Left lobe of liver (tissue), 2 donors: Measurements from ENCODE around the gene LRCH3. TPM values are rescaled to one million over a fixed set of nuclear protein-coding genes. Genes with fewer than 3 reads are reported as not detected.
A peak's percentile ranks its signal among the peaks of the same experiment; 100 is the strongest.

ENCODE experiments used
- ATAC-seq: fragments of 200-7000 bp; cut with Tn5 transposase; one replicate; pipeline ENCODE4 v1.9.1; 2020; ENCODE audit warnings: mild to moderate bottlenecking, moderate library complexity
- DNase-seq: peaks from one replicate; pipeline ENCODE4 v3.0.0-alpha.2; 2020; ENCODE audit warnings: low spot score
- total RNA-seq: library from RNA; stranded (reverse); gene quantifications from one replicate; pipeline ENCODE4 v1.2.1, GENCODE V29; 2021
- donor health status: DM: no; HTN: no; CAD: no; lungs with moderate emphysema.
- donor health status: DM: no; HTN: yes; CAD: no.

Gene LRCH3
- total RNA-seq, 1 donor from 2014 or later: 19.2 TPM

DNA sequence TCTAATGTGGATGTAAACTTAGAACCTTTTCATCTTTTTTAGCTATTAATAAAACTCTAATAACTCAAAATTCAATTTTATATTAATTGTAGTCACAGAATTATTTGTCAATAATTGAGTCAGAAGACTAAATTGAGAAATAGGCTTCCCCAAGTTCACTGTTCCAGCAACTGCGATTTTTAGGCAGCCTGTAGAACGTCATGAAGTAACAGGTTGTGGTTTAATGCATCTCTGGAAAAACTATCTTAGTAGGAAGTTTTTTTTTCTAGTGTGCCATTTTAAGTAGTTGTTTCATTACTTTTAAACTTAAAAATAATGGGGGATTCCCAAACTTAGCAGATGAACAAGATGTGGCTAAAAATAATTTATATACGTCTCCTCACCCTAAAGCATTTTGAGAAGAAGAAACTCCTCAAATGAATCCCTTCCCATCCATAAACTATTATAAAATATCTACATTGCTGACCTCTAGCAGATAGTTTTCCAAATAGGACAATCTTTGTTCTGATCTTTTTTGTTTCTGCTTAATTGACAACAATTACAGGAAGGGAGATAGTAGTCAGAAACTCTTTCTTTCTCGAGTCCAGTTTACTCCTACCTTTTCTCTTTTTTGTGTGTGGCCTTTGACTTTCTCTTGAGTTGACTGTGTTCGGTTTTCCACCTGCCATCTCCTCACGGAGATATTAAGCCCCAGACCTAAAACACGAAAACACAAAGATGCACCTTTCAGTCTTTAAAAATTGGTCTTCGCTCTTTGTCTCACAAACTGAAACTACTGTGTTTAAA lies 43.1 kb downstream of the LRCH3 start:
- DNase-seq: no peak
- no peak for ATAC-seq

DNA sequence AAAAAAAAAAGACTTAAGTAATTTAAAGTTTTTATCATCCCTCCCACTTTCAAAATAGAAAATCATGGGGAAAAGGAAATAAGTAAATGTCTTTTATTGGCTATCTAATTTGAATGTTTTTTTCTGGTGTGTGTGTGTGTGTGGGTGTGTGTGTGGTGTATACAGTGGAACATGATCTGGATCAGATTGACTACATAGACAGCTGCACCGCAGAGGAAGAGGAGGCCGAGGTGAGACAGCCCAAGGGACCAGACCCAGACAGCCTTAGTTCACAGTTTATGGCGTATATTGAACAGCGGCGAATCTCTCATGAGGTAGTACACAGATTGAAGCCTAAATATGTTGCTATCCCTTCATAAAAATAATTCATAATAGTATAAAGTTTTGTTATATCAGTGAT lies 44.5 kb downstream of the LRCH3 start:
- ATAC-seq: no peak

DNA sequence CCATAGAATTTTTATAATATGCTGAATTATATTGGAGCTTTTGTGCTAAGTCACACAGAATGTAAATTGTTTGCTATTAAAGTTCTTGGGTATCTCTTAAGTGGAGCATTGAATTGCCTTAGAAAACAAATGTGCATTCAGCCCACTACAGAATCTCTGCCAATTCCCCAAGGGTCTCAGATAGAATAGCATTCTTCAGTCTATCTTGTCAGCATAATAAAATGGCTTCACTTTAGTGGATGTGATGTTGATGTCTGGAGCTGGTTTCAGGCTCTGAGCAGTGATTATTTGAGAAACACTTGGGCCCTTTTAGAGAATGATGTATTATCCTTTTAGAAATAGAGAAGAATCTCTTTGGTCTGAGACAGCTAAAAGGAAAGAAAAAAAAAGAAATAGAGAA lies 45.2 kb downstream of the LRCH3 start:
- ATAC-seq: no peak
- DNase-seq: no peak

More for the DNA sequence above, 44.5 kb downstream of the LRCH3 start:
- DNase-seq: no peak

DNA sequence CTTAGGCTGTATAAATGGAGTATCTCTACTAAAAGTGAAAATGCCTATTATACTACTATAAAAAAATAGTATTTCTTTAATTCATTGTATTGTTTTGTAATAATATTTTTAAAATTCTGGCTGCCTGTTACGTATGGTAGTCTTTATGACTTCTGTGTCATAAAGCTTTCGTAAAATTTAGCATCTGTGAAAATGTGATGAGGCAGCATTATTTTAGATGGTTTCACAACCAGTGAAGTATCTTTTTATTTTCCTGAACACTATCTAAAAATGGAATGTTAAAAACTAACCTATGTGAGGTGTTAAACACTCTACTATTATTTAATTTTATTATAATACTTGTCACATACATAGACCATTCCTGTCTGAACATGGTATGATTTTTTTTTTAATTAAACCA lies 46.2 kb downstream of the LRCH3 start:
- DNase-seq (no peak), ATAC-seq (no peak)

DNA sequence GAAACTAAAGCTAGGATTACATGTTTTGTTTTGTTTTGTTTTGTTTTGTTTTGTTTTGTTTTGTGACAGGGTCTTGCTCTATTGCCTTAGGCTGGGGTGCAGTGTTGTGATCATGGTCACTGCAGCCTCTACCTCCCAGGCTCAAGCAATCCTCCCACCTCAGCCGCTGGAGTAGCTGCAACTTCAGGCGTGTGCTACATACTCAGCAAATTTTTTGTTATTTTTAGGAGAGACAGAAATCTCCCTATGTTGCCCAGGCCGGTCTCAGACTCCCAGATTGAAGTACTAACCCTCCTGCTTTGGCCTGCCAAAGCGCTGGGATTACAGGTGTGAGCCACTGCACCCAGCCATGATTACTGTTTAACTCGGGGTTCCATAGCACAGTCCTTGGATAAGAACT lies 50.7 kb downstream of the LRCH3 start:
- ATAC-seq: no peak
- DNase-seq: no peak

DNA sequence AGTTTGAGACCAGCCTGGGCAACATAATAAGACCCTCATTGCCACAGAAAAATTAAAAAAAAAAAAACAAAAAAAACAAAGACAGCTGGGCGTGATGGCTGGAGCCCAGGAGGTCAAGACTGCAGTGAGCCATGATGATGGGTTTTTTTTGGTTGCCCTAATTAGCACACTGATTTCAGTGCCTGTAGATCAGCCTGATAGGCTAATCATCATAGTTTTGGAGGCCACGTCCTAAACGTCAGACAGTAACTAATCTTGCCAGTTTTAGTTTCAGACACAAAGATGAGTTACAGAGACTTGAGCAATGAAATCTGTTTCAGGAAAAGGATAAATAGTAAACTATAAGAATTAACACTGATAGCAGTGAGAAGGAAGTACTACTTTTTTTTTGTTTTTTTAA lies 55.4 kb downstream of the LRCH3 start:
- DNase-seq (no peak), ATAC-seq (no peak)

DNA sequence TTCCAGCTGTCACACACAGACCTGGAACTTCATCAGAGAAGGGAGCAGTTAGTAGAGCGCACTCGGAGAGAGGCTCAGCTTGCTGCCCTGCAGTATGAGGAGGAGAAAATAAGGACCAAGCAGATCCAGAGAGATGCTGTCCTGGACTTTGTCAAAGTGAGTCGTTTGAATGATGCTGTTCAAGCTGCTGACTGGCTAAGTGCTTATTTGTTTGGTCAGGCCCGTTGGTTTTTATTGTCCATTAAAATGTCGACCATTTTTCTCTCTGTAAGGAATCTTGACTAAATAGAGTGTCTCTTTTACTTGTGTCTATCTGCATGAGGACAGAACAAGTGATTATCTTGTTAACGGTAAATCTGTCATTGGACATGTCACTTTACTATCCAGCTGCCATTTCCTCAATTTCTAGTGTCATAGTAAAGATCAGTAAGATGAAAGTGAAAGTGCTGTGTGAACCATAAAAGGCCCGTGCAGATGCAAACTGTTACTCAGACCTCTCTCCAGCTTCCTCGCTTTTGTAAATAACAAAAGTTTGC lies 56.9 kb downstream of the LRCH3 start:
- ATAC-seq (peak; percentile 89), DNase-seq (no peak)

DNA sequence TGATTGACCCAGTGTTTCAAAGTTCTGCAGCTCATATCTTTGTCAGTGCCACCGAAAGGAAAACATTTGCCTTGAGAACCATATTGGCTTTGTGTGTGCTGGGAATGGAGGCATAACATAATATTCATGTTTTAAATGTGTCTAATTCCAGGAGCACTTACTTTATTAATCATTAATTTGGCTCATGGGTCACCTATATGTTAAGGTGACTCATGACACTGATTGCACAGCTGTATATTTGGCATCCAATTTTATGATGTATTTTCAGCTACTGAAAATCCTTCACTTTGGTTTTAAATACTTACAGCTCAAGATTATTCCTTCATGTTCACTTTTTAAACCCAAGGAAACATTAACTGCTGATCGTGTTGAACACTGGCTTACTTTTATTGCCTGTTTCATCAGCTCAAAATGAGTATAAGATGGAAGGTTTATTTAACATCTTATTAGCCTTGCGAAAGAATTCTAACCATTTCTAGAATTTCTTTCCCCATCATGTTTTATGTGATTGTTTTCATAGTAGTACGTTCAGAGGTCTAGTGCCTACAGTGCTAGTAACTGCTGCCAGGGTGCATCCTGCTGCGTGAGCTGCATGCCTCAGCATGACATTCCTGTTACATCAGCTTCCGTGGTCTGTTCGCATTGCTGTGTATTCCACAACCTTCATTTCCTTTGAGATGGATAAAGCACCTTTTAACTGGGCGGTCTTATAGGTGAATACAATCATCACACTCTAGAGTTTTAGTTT lies 63.7 kb downstream of the LRCH3 start:
- DNase-seq (no peak), ATAC-seq (no peak)

DNA sequence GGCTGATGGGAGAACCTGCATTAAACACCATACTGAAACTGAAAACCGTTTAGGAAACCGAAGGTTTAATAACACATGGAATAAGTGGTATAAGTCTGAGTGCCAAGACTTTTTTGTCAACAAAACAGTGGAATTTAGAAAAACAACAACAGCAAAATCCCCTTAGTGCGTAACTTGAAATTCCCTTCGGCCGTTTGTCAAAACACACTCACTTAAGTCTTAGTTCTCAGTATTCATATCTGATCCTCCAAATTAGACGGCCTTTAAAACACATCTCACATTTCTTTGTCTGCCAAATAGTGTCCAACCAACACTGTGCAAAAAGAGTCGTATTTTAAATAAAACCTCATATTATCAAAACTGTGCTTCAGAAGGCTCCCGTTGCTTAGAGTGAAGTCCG lies 64.5 kb downstream of the LRCH3 start:
- DNase-seq (no peak), ATAC-seq (no peak)

DNA sequence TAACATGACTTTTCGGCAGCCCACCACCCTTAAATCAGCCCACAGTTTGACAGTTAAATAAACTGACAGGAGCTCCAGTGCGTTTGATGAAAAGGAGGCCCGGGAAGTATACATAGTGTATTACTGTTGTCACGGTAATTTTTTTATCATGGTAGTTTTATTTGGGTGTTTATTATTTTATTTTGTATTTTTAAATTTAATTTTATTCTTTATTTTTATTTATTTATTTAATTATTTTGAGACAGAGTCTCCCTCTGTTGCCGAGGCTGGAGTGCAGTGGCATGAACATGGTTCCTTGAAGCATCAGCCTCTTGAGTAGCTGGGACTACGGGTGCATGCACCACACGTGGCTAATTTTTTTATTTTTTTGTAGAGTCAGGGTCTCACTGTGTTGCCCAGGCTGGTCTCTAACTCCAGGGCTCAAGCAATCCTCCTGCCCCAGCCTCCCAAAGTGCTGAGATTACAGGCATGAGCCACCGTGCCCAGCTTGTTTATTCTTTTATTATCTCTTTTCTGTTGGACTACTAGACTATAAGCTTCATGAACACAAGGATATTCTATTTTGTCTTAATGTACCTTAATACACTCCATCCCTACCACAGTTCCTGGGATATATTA lies 65.3 kb downstream of the LRCH3 start:
- ATAC-seq: no peak
- DNase-seq: no peak

DNA sequence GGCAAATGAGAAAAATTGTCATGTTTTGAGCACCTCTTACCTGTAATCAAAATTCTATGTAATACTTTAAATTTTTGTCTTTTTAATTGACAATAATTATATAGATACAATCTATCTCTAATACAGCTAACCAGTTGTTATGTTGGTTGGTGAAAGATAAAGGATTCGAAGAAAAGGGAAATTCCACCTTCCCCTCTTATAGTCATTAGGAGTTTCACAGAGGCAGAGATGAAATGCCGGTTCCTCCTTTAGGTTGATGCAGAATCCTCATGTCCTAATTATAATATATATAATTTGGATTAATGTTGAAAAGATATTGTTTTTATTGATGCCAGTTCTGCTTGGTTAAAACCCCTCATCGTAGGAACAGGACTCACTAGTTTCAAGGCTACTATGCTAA lies 67.1 kb downstream of the LRCH3 start:
- ATAC-seq: no peak
- no peak for DNase-seq

DNA sequence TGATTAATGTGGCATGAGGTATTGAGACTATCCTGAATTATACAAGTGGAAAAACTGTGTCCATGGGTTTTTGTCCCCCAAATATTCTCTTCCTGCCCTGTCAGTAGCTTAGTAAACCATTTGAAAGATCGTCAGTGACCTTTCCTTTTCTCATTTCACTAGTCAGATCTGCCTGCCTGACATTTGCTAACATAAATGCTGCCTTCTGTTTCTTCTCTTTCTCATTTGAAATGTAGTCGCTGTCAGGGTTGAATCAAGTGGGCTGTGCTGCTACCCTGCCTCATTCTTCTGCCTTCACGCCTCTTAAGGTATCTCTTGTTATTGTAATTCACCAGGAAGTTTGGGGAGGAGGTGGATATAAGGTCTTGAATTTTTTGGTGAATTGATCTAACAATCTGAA lies 67.5 kb downstream of the LRCH3 start:
- DNase-seq (no peak), ATAC-seq (no peak)

DNA sequence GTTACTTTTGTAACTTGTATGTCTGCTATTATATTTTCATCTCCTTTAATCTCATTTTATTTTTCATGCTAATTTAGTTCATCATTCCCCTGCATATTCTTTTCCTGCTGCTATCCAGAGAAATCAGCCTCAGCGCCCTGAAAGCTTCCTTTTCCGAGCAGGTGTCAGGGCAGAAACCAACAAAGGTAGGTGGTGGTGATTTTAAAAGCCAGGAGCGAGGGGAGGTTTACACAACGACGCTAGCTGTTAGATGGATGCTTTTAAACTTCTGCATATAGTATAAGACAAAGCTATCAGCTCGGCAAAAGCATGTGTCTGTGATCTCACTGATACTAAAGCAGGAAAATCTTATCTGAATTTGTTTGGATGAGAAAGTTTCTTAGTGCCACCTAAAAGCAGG lies 75.0 kb downstream of the LRCH3 start:
- DNase-seq: no peak
- ATAC-seq: no peak

DNA sequence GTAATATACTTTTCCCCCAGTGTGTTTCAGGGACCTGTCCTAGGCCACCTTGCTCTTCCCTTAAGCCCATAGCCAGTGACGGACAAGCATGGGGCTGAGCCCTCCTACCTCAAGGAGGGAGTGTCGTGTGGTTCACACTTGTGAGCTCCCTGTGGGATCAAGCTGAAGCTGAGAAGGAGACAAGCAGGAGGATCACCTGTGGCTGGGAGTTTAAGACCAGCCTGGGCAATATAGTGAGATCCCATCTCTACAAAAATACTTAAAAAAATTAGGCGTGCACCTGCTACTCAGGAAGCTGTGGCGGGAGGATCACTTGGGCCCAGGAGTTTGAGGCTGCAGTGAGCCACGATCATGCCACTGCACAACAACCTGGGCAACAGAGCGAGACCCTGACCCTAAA lies 82.3 kb downstream of the LRCH3 start:
- no peak for DNase-seq

DNA sequence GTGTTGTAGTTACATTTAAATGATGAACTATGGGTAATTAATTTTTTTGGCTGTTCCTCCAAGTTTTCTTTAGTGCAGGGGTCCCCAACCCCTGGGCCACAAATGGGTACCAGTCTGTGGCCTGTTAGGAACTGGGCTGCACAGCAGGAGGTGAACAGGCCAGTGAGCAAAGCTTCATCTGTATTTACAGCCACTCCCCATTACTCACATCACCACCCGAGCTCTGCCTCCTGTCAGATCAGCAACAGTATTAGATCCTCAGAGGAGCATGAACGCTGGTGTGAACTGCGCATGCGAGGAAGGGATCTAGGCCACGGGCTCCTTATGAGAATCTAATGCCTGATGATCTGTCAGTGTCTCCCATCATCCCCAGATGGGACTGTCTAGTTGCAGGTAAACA lies 83.0 kb downstream of the LRCH3 start:
- DNase-seq (no peak), ATAC-seq (no peak)

More for the DNA sequence above, 82.3 kb downstream of the LRCH3 start:
- ATAC-seq: no peak

DNA sequence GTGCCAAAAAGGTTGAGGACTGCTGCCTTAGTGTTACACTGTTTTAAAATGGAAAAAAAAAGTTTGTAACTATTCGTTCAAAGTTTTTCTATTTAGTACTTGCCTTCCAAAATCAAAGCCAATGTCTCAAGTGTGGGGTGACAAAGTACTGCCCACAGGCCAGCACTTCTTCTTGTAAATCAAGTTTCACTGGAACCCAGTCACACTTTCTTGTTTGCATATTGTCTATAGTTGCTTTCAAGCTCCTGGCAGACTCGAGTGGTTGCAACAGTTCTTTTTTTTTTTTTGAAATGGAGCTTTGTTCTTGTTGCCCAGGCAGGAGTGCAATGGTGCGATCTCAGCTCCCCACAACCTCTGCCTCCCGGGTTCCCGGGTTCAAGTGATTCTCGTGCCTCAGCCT lies 83.6 kb downstream of the LRCH3 start:
- no peak for DNase-seq
- no peak for ATAC-seq

DNA sequence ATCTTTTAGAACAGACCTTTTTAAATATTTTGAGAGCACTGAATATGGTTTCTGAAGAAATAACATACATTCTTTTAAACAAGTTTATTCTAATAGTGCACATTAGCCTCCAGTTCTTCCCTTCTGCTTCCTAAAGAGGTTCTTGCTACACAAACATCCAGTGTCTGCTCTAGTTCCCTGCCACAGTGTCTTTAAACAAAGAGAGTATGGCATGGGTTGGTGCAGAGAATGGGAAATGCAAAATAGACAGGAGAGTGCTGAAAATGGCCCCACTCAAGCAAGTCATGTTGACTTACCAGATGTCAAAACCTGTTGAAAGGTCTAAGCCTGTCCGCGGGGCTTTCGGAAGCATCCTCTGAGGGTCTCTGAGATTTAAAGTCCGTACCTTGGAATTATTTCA lies 86.8 kb downstream of the LRCH3 start:
- ATAC-seq (no peak), DNase-seq (no peak)

DNA sequence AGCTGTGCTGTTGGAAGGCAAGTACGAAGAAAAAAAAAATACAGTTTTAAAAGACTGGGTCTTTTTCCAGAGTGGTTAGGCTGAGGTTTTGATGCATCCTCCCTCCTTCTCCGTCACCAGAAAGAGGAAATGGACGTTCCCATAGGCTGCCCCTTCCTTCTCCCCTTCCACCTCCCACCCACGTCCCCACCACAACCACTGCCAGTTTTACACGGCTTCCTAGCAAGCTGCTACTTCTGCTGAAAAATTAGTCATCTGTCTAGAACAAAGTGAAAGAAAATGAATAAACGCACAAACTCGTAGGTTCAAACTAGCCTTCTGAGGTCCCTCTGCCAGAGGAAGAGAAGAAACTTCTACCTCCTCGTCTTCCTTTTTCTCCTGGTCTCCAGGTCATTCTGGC lies 87.4 kb downstream of the LRCH3 start:
- no peak for ATAC-seq
- no peak for DNase-seq

DNA sequence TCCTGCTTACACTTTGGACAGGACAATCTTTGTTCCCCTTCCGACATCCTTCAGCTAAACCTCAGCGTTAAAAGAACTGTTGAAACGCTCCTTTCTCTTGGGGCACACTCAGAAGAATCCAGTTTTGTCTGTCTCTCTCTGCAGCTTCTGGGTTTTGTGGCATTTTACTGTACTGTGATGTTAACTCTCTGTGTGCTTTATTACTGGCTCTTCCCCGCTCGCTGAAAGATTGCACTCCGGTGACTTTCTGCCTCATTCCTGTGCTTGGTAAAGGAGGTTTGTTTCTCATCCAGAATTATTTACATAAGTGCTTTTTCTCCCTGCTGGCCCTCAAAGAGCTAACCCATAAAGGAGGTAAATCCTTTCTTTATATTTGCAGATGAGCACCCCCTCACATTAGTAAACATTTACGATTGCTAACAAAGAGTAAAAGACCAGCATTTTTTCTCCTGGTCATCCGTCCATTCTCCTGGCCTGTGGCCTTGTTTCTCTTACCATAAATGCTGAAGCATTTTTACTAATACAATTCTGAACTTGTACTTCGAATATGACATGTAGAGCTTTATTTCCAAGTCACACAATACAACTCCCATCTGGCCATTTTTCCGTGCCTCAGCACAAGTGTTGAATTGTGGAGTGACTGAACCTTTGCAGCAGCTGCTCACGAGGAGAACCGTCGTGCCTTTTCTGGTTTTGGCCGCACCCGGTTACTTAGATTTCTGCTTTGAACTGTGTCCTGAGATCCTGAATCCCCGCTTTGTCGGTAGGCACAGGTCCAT lies 89.6 kb downstream of the LRCH3 start:
- DNase-seq: no peak
- ATAC-seq: no peak

DNA sequence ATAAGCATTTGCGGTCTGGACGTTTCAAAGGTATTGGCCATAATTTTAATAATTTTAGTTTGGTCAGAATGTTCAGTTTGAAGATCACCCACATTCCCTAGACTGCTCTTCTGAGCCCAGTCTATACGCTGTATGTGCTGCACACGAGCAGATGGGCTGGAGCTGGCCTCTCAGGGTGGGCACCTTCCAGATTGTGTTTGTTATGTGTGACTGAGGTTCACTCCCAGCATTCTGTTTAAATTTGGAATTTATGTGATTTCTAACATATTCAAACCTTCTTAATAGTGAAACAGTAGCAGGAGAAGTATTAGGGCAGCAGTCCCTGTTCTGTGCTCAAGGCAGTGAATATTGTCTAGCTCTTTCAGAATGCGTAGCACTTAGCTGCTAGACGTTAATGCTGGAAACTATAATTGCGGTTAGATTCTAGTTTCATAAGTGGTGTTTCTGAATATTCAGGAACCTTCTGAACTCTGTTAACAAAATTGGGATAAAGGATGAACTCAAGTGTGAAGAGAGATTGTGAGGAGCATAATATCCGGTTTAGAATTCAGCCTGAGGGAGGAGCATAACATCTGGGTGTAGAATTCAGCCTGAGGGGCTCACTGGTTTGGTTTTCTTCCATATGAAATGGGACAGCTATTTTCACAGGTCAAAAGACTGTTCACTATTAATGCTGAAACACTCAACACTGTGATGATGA lies 90.4 kb downstream of the LRCH3 start:
- no peak for ATAC-seq
- DNase-seq: no peak

DNA sequence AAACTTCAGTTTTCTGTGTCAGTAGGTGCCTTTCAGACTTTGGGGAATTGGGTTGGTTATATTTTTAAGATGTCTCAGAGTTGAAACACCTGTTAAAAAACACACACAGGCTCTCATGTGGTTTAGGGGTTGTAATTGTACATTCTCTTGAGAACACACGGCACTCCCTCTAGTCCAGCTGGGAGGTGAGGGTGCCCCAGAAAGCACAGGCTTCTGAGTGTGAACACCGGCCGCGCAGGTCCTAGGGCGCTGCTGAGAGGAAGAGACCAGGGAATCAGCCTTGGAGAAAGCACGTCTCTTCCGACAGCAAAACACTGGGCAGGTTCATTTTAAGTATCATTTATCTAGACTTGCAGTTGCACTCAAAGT lies 90.9 kb downstream of the LRCH3 start:
- DNase-seq (no peak), ATAC-seq (no peak)
